Measurements from ENCODE around the gene PRR15L. TPM values are rescaled to one million over a fixed set of nuclear protein-coding genes. Genes with fewer than 3 reads are reported as not detected.

PRR15L gene
- total RNA-seq, 6 donors from 2014 or later, result 34.2 to 105 (median 75.2) TPM

DNA sequence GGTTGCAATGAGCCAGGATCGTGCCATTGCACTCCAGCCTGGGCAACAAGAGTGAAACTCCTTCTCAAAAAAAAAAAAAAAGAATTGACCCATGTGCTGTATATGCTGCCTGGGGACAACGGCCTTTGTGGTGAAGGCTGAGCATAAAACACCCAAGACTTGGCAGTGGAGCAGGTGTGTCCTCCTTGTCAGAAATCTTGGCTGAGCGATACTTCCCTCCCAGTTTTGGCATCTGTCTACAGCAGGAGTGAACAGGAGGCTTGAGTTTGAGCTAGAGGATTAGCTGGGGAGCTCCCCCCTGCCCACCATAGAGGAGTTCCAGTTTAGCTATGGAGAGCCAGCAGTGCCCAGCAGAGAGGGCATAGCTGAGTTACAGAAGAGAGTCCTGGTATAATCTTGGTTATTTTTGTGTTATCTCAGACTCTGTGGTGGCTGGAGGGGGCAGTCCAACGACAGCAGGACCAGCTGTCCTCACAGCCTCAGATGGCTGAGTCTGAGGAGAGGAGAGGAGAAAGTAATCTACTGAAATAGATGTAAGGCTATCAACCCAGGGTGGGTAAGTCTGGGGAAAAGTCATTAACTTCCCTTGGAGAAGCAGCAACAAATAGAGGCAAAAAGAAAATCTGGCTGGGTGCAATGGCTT, 43.3 kb downstream of the PRR15L start:
- no peak overlapping the region for H3K4me3 ChIP-seq
- TF ChIP-seq, protein P1, sequence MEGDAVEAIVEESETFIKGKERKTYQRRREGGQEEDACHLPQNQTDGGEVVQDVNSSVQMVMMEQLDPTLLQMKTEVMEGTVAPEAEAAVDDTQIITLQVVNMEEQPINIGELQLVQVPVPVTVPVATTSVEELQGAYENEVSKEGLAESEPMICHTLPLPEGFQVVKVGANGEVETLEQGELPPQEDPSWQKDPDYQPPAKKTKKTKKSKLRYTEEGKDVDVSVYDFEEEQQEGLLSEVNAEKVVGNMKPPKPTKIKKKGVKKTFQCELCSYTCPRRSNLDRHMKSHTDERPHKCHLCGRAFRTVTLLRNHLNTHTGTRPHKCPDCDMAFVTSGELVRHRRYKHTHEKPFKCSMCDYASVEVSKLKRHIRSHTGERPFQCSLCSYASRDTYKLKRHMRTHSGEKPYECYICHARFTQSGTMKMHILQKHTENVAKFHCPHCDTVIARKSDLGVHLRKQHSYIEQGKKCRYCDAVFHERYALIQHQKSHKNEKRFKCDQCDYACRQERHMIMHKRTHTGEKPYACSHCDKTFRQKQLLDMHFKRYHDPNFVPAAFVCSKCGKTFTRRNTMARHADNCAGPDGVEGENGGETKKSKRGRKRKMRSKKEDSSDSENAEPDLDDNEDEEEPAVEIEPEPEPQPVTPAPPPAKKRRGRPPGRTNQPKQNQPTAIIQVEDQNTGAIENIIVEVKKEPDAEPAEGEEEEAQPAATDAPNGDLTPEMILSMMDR (IDR thresholded peaks at IDR 0.05), result no peak
- TF ChIP-seq POLR2AphosphoS5 (IDR thresholded peaks at IDR 0.05) (no peak), EP300 (IDR thresholded peaks at IDR 0.05) (no peak), POLR2A (IDR thresholded peaks at IDR 0.05) (no peak)
- no peak for DNase-seq
- peaks cover 2 to 27% (median 16%) of the 10 kb centered on the region in 4 donors for H3K36me3 ChIP-seq
- ATAC-seq (ENCODE audit: low FRiP score in 2 of 2), result no peak
- H3K4me1 ChIP-seq, result peaks cover 0 to 7% (median 6%) of the 10 kb centered on the region in 4 donors
- no peak overlapping the region for H3K27ac ChIP-seq
- H3K9me3 ChIP-seq, result no peaks in the 10 kb centered on the region
- no peaks in the 10 kb centered on the region for H3K27me3 ChIP-seq
- 67 to 73% methylated on average over 4 of the region's 4 CpGs for WGBS, 2 donors

DNA sequence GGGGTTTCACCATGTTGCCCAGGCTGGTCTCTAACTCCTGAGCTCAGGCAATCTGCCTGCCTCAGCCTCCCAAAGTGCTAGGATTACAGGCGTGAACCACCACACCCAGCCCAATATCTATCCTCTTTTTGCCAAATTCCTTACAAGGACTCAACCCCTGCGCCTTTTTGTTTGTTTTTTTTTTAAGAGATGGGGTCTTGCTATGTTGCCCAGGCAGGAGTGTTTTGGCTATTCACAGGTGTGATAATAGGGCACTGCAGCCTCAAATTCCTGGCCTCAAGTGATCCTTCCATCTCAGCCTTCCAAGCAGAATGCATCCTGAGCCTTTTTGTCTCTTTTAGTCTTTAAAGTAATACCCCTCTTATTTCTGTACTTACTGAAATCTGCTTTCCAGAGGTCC, 44.6 kb downstream of the PRR15L start:
- peaks cover 2 to 27% (median 16%) of the 10 kb centered on the region in 4 donors for H3K36me3 ChIP-seq
- TF ChIP-seq POLR2A (IDR thresholded peaks at IDR 0.05), result no peak
- H3K27me3 ChIP-seq, result no peaks in the 10 kb centered on the region
- peaks cover 4 to 17% (median 8%) of the 10 kb centered on the region in 4 donors for H3K4me1 ChIP-seq
- H3K27ac ChIP-seq, result no peak overlapping the region
- H3K9me3 ChIP-seq, result no peaks in the 10 kb centered on the region
- DNase-seq (no peak), ATAC-seq (ENCODE audit: low FRiP score in 2 of 2) (no peak)
- H3K4me3 ChIP-seq, result no peak overlapping the region
- WGBS, 2 donors, result 95 to 97% methylated on average over 2 of the region's 2 CpGs

GRCh38 chr17:47907932-47908562, 49.6 kb downstream of the PRR15L start:
- WGBS, 2 donors, result 54 to 63% methylated on average over 8 of the region's 8 CpGs
- Histone ChIP-seq H3K27me3 (no peaks in the 10 kb centered on the region), H3K36me3 (peaks cover 0 to 4% (median 0%) of the 10 kb centered on the region in 4 donors), H3K4me1 (peaks cover 36 to 51% (median 42%) of the 10 kb centered on the region in 4 donors), H3K4me3 (no peak overlapping the region), H3K9me3 (no peaks in the 10 kb centered on the region), H3K27ac (peak overlapping the region in 1 of 4 donors; percentile 45)
- DNase-seq (no peak), ATAC-seq (ENCODE audit: low FRiP score in 2 of 2) (peak; percentile 54)
- no peak for TF ChIP-seq POLR2AphosphoS5 (IDR thresholded peaks at IDR 0.05)
- TF ChIP-seq POLR2A (IDR thresholded peaks at IDR 0.05), result no peak
- no peak for TF ChIP-seq EP300 (IDR thresholded peaks at IDR 0.05)
- TF ChIP-seq, protein P1 (IDR thresholded peaks at IDR 0.05), result no peak

GRCh38 chr17:47906443-47906842, 51.2 kb downstream of the PRR15L start:
- Histone ChIP-seq H3K4me3 (no peak overlapping the region), H3K27ac (peak overlapping the region; percentile 65 to 83 (median 80)), H3K4me1 (peaks cover 38 to 51% (median 43%) of the 10 kb centered on the region in 4 donors), H3K36me3 (peaks cover 0 to 4% (median 0%) of the 10 kb centered on the region in 4 donors), H3K27me3 (no peaks in the 10 kb centered on the region), H3K9me3 (no peaks in the 10 kb centered on the region)
- no peak for ATAC-seq (ENCODE audit: low FRiP score in 2 of 2)
- DNase-seq, result no peak
- TF ChIP-seq, protein P1 (IDR thresholded peaks at IDR 0.05), result no peak
- TF ChIP-seq POLR2A (IDR thresholded peaks at IDR 0.05) (no peak), EP300 (IDR thresholded peaks at IDR 0.05) (no peak), POLR2AphosphoS5 (IDR thresholded peaks at IDR 0.05) (no peak)
- WGBS, 2 donors, result 58 to 65% methylated on average over 2 to 3 of the region's 3 CpGs

DNA sequence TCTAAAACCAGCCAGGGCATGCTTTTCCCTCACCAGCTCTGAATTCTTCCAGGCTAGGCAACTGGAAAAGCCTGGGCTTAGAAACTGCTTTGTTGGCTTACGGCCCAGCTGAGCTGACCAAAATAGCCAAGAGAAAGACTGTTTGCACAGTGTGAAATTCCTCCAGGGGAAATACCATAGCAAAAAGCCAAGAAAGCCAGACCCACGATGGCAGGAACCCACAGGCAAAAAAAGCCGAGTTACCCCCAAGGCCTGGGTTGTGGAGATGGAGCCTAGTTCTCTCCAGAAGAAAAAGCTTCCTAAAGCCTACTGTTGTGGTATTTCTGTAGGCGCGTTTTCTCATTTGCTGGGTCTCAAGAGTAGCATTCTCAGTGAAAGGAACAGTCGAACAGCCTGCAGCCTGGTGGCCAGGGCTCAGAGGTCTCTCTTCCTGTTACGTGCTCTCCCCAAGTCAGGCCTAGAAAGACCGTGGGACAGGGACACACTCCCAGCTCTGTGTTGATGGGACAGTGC, 52.4 kb downstream of the PRR15L start:
- TF ChIP-seq, protein P1 (IDR thresholded peaks at IDR 0.05), result no peak
- TF ChIP-seq POLR2A (IDR thresholded peaks at IDR 0.05) (no peak), EP300 (IDR thresholded peaks at IDR 0.05) (no peak), POLR2AphosphoS5 (IDR thresholded peaks at IDR 0.05) (no peak)
- Histone ChIP-seq H3K4me3 (no peak overlapping the region), H3K27ac (peak overlapping the region; percentile 65 to 83 (median 80)), H3K27me3 (no peaks in the 10 kb centered on the region), H3K36me3 (peaks cover 0 to 4% (median 0%) of the 10 kb centered on the region in 4 donors), H3K9me3 (no peaks in the 10 kb centered on the region), H3K4me1 (peaks cover 42 to 63% (median 46%) of the 10 kb centered on the region in 4 donors)
- peak; percentile 59 to 66 for ATAC-seq (ENCODE audit: low FRiP score in 2 of 2)
- peak in 1 of 2 donors; percentile 71 for DNase-seq
- 42 to 47% methylated on average over 8 of the region's 8 CpGs for WGBS, 2 donors

Measured in upper lobe of left lung (tissue), 6 donors.